Measurements from ENCODE around the gene ALG5.

- TF ChIP-seq POLR2A (IDR thresholded peaks at IDR 0.05) (no peak), CTCF (IDR thresholded peaks at IDR 0.05) (no peak)
These were observed 24.0 kb downstream of the ALG5 start for GRCh38 chr13:36975172-36975571.
